Body of pancreas (tissue), 4 donors: ENCODE measurements around the gene TMCC2.

Source experiments
- POLR2A ChIP-seq, 3 donors: fragments of 450-650 bp; IDR thresholded peaks; one replicate each; pipeline ENCODE4 v1.6.1; 2016; ENCODE audit warnings: antibody characterized with exemption in 3 of 3, mild to moderate bottlenecking in 2 of 3
- TF ChIP-seq, protein P1 (sequence below), 7 experiments: fragments of 450-650 bp in 4 of 7; fragments of 200-600 bp in 3 of 7; sonication (generic) in 3 of 7; IDR thresholded peaks; one replicate each; pipeline ENCODE4 v1.5.1; 2016 to 2019; ENCODE audit warnings: antibody characterized with exemption in 7 of 7

- TF ChIP-seq, protein P1, sequence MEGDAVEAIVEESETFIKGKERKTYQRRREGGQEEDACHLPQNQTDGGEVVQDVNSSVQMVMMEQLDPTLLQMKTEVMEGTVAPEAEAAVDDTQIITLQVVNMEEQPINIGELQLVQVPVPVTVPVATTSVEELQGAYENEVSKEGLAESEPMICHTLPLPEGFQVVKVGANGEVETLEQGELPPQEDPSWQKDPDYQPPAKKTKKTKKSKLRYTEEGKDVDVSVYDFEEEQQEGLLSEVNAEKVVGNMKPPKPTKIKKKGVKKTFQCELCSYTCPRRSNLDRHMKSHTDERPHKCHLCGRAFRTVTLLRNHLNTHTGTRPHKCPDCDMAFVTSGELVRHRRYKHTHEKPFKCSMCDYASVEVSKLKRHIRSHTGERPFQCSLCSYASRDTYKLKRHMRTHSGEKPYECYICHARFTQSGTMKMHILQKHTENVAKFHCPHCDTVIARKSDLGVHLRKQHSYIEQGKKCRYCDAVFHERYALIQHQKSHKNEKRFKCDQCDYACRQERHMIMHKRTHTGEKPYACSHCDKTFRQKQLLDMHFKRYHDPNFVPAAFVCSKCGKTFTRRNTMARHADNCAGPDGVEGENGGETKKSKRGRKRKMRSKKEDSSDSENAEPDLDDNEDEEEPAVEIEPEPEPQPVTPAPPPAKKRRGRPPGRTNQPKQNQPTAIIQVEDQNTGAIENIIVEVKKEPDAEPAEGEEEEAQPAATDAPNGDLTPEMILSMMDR (IDR thresholded peaks at IDR 0.05), result no peak
- no peak for TF ChIP-seq POLR2A (IDR thresholded peaks at IDR 0.05)
Observed at GRCh38 chr1:205304695-205305070, 76.9 kb downstream of the TMCC2 start.
